Central memory CD4-positive, alpha-beta T cell (primary cell): Measurements from ENCODE around the gene TAS2R50.

Source experiments
- DNase-seq: peaks from one replicate; pipeline ENCODE4 v3.0.0; 2022

The TAS2R50 gene

DNA sequence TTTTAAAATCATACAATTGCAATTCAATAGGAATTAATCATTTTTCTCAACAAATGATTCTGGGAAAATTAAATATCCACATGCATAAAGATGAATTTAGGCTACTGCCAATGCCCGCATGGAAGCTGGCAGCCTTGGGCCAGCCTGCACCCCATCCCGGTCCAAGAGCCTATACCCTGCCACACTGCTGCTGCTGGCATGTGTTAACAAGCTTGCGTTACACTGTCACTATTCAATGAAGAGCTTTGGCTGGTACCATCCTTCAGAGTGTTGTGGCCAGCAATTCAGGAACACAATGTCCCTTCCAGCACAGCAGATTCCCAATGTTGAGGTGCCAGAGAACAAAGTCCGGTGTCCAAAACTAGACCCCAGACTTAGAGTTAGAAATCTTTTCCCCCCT, 34.1 kb downstream of the TAS2R50 start:
- DNase-seq, result no peak

DNA sequence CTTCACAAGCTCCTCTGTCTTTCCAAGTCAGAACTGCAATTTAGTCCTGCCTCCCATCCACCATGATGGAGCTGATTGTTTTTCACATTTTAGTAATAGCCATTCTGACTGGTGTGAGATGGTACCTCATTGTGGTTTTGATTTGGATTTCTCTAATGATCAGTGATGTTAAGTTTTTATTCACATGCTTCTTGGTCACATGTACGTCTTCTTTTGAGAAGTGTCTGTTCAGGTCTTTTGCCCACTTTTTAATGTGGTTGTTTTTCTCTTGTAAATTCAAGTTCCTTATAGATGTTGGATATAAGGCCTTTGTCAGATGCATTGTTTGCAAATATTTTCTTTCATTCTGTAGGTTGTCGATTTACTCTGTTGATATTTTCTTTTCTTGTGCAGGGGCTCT, 43.5 kb downstream of the TAS2R50 start:
- DNase-seq, result no peak

DNA sequence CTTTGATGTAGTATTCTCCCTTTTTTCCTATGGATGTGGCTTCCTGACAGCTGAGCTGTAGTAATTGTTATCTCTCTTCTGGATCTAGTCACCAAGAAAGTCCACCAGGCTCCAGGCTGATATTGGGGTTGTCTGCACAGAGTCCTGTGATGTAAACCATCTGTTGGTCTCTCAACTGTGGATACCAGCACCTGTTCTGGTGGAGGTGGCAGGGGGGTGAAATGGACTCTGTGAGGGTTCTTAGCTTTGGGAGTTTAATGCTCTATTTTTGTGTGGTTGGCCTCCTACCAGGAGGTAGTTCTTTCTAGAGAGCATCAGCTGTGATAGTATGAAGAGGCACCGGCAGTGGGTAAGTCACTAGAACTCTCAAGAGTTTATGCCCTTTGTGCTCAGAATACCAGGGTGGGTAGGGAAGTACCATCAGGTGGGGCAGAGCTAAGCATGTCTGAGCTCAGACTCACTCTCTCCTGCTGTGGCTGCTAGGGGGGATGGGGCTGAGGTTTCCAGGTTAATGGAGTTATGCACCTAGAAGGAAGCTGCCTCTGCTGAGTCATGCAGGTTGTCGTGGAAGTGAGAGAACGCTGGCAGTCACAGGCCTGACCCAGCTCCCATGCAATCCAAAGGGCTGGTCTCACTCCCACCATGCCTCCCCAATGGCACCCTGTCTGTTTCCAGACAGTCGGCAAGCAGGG, 44.6 kb downstream of the TAS2R50 start:
- no peak for DNase-seq

DNA sequence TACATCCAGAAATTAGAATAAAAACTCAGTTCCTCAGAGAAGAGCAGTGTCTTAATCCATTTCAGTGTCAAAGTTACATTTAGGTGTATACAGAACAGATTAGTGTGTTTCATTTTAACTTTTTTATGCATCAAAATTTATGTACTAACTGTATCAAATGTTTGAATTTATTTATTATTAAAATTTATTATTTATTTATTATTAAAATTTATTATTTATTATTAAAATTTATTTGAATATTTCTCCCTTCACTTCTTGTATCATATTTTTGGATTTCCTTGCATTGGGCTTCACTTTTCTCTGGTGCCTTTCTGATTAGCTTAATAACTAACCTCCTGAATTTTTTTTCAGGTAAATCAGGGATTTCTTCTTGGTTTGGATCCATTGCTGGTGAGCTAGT, 45.3 kb downstream of the TAS2R50 start:
- no peak for DNase-seq

DNA sequence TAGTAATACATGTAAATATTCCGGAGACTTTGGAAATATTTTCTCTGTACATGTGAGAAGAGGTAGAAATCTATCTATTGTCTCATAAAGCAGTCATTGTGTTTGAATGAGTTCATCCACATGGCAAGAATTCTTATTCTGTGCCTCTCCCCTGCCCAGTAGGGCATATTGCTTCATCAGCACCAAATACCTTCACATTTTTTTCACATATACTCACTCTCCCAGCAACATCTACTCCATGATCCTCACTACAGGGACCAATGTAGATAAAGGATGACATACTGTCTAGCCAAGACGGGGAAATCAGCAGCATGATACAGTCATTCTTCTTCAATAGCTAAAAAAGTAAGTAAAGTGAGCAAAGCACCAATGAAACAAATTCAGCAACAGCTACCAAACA, 46.3 kb downstream of the TAS2R50 start:
- no peak for DNase-seq

DNA sequence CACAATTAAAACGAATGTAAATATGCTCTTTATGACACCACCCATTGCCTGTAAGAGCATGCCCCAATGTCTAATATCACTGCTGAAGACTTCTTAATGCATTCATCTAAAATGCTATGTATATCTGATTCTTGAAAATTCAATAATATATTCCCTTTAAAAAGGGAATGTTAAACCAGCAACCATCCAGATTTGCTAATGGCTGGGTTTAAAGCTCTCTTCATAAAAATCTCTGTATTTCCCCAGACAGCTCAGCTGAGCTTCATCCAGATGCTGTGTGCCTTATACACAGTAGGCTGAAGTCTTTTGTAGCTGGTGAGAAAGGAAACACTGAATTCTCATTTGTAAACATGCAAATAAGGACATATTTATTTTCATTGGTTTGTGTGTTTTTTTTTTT, 47.5 kb downstream of the TAS2R50 start, which contains the start of gene TAS2R14:
TSS of gene TAS2R14 (minus strand) at position 101 of the 400 bp plus-strand sequence. CDS start at position 45, 56 bp downstream.
- DNase-seq, result no peak

DNA sequence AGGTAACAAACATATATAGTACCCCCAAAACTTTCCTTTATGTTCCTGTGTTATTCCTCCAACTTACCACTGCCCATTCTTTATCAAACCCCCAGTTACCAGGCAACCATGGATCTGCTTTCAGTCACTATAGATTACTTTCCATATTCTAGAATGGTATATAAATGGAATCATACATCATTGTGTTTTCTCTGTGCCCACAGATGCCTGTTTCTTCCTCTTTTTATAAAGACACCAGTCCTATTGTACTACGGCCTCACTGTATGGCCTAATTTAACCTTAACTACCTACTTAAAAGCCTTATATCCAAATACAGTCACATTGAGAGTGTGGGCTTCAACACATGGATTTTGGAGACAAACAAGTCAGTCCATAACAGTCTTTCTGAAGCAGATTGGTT, 50.2 kb downstream of the TAS2R50 start:
- DNase-seq, result no peak
